ENCODE results near the gene PMM1.
"Not testable (repeated sequence)": the region's sequence is repeated elsewhere in the genome, so short reads cannot be mapped to it uniquely, and the experiment has no call there.

PMM1 gene
- total RNA-seq, result 3.3 to 9.9 (median 7.2) reads per million in 18 experiments

DNA sequence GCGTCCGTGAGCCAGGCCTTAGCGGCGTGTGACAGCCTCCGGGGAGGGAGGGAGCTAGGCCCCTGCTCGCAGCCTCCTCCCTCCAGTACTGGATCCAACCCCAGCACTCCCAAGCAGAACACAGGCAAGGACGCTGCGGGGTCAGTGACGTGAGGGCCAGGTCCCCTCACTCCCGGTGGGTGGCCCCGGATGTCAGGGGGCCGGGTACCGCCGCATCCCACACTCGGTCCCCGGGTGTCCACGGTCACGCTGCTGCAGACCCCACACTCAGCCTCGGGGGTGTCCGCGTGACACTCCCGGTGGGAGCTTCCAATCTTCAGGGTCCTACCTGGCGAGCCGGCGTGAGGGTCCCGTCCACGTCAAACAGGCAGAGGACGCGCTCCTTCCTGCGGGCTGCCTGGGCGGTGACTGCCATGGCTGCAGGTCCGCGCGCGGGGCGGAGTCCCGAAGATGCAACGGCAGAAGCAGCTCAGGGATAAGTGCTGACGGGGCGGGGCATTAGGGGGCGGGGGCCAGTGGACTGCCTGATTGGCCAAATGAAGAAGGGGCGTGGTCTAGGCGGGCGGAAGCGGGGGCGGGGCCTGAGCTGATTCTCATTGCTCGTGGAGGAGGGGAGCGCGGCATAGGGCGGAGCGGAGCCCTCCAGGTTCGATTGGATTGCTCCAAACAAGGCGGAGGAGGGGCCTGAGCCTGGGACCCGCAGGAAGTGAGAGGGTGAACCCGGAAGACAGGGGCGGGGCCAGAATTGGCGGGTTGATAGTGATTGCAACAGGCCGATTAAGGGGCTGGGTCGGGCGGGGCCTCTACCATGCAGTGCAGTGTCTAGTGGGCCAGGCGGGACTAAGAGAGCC, at the start of gene PMM1:
PMM1 (minus strand) TSS at position 450 of the 851 bp plus-strand sequence; CDS start at position 415, 35 bp downstream.
- peak; percentile 100 for DNase-seq

- no peak for DNase-seq
Measured at GRCh38 chr22:41638748-41639147, 49.1 kb upstream of the PMM1 start.

GRCh38 chr22:41638124-41638523, 48.5 kb upstream of the PMM1 start:
- DNase-seq, result no peak

GRCh38 chr22:41637623-41638022, 48.0 kb upstream of the PMM1 start:
- not testable (repeated sequence) for DNase-seq

GRCh38 chr22:41636467-41636866, 46.8 kb upstream of the PMM1 start:
- DNase-seq, result no peak

DNA sequence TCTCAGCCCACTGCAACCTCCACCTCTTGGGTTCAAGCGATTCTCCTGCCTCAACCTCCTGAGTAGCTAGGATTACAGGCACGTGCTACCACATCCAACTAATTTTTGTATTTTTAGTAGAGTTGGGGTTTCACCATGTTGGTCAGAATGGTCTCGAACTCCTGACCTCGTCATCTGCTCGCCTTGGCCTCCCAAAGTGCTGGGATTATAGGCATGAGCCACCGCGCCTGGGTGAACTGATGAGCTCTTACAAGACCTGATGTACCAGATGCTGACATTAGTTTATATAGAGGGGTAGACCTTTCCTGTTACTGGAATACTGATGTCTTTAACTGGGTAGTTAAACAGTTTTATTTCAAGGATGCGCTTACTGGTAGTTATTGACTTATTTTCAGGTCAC, 45.0 kb upstream of the PMM1 start:
- not testable (repeated sequence) for DNase-seq

DNA sequence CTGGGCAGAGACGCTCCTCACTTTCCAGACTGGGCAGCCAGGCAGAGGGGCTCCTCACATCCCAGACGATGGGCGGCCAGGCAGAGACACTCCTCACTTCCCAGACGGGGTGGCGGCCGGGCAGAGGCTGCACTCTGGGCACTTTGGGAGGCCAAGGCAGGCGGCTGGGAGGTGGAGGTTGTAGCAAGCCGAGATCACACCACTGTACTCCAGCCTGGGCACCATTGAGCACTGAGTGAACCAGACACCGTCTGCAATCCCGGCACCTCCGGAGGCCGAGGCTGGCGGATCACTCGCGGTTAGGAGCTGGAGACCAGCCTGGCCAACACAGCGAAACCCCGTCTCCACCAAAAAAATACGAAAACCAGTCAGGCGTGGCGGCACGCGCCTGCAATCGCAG, 42.0 kb upstream of the PMM1 start:
- not testable (repeated sequence) for DNase-seq

DNA sequence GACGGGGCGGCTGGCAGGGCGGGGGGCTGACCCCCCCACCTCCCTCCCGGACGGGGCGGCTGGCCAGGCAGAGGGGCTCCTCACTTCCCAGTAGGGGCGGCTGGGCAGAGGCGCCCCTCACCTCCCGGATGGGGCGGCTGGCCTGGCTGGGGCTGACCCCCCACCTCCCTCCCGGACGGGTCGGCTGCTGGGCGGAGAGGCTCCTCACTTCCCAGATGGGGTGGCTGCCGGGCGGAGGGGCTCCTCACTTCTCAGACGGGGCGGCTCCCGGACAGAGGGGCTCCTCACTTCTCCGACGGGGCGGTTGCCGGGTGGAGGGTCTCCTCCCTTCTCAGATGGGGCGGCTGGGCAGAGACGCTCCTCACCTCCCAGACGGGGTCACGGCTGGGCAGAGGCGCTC, 41.5 kb upstream of the PMM1 start:
- not testable (repeated sequence) for DNase-seq

GRCh38 chr22:41625577-41625976, 35.9 kb upstream of the PMM1 start:
- DNase-seq, result no peak

DNA sequence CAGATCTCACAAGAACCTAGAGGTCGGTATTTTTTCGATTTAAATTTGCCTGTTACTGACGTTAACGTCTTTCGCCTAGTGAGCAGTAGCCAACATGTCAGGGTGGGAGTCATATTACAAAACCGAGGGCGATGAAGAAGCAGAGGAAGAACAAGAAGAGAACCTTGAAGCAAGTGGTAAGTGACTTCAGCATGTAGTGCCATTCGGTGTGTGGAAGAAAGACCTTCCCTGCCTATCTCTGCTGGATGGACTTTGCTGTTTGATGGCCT, 32.2 kb upstream of the PMM1 start:
- peak in 1 of 2 donors; percentile 7 for DNase-seq

- peak; percentile 100 for DNase-seq
Measured at GRCh38 chr22:41621099-41621910, 31.7 kb upstream of the PMM1 start, which contains the start of gene XRCC6. XRCC6 (plus strand) TSS chr22:41621295; CDS start chr22:41622005, 710 bp downstream.

DNA sequence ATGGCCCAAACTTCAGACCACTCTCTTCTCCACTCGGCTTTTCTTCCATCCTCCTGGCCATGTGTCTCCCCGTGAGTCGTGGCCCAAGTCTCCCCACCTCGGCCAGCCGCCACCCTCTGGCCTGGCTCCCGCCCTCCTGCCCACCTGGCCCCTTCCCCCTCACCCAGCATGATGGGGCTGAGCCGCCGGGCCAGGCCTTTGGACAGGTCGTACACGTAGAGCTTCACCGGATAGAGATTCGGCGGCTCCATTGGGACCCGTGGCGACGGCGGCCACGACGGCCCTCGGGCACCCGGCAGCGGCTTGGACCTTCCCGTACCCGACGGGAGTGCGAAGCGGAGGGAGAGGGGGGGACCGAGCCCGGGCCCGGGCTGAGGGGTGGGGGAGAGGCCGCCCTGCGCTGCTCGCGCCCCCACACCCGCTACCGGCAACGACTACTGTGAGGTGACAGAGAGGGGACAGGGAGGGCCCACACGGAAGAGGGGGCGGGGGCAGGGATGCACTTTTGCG, 31.0 kb upstream of the PMM1 start, which contains the start of gene DESI1:
DESI1 (minus strand) TSS at position 455 of the 510 bp plus-strand sequence; CDS start at position 251, 204 bp downstream.
- DNase-seq, result no peak

GRCh38 chr22:41619979-41620588, 30.4 kb upstream of the PMM1 start:
- peak; percentile 10 to 31 for DNase-seq

DNA sequence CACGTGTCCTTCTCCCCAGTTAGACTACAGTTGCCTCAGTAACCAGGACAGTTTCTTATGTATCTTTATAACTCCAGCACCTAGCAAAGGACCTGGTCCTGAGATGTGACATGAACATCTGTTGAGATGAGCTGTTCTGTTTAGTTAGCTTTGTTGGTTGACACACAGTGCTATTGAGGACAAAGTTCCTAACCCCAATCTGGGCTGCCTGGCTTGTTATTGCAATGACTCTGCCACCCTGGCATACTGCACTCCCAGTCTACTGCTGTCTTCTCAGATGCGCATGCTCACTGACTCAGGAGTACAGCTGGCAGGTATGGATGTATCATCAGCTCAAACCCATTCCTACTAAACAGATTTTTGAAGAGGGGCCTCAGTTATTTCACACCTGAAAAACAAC, 23.8 kb upstream of the PMM1 start:
- no peak for DNase-seq

- no peak for DNase-seq
Measured at GRCh38 chr22:41612603-41613306, 23.1 kb upstream of the PMM1 start.

GRCh38 chr22:41608386-41608785, 18.7 kb upstream of the PMM1 start:
- no peak for DNase-seq

- DNase-seq, result no peak
Measured at GRCh38 chr22:41603873-41604332, 14.3 kb upstream of the PMM1 start.

DNA sequence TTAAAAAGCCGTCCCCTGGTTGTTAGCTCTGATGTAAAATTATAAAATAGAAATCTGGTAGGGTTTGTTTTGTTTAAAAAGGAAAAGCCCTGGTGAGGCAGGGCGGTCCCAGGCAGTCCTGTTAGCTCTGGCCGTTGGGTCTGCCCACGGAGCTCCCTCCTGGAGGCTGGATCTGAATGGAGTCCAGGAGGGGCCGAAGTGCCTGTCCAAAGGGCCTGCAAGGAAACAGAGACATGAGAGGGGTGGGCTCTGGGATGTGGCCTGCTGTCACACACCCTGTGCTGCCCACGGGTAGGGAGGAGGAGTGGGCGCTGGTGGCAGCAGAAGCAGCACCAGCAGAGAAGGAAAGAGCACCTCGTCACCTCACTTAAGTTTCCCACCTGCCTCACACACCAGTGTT, 11.3 kb upstream of the PMM1 start:
- no peak for DNase-seq

GRCh38 chr22:41598891-41599635, 9.4 kb upstream of the PMM1 start:
- no peak for DNase-seq

DNA sequence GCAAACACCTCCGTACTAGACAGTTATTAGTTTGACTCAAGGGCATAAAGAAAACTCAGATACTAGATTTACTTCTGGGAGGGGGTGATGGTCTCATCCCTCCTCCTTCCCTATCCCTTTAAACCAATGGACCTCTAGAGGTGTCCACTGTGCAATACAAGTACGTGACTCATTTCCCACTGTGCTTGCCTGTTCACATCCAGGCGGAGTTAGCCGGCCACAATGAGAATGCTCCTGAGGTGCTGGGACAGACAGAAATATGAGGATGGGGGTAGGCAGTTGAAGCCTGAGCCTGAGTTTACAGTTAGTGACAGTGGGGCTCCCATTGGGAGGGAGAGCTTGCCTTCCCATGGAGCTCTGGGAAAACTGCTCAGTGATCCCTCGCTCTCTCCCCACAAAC, 8.4 kb upstream of the PMM1 start:
- no peak for DNase-seq

GRCh38 chr22:41597635-41597953, 8.0 kb upstream of the PMM1 start:
- DNase-seq, result no peak

Data from inflammatory macrophage (primary cell).